K562 (cell line): ENCODE data around the gene TMEFF2. TPM values are rescaled to one million over a fixed set of nuclear protein-coding genes. Genes with fewer than 3 reads are reported as not detected.

Source experiments
- ATAC-seq: fragments of 200-7000 bp; cut with Tn5 transposase; 3 replicates; pipeline ENCODE4 v1.9.1; 2020; ENCODE audit warnings: moderate library complexity
- BruUV-seq: library from RNA; stranded (reverse); fragments of 400-500 nt; replicated peaks from 2 replicates; lab custom pipeline; 2021; lab: Mats Ljungman, UMichigan
- CTCF ChIA-PET: fragments of 300-600 bp; formaldehyde crosslinking; extraction: SDS; loops from one replicate; lab custom pipeline; 2021; ENCODE audit warnings: low intra/inter-chr PET ratio; lab: Yijun Ruan, JAX
- POLR2A ChIA-PET: fragments of 300-600, 350-650 bp; sonication (Branson Sonifier 250); formaldehyde crosslinking; extraction: SDS; loops from one replicate; lab custom pipeline; 2021; ENCODE audit warnings: antibody characterized with exemption, inconsistent platforms; lab: Yijun Ruan, JAX
- DNase-seq, 4 experiments: peaks; one replicate each; pipeline versions ENCODE4 v3.0.0 to v3.0.0-alpha.2; 2011 to 2018; ENCODE audit warnings: low spot score in 3 of 4, mixed read lengths in 3 of 4; ENCODE audit errors: extremely low read depth in 1 of 4
- FAIRE-seq: peaks from 2 replicates; lab custom pipeline; 2011; peaks lifted over from hg19 to GRCh38; lab: Jason Lieb, UNC
- H2AFZ ChIP-seq: 2 replicates; pipeline ENCODE4 v1.6.0; 2011; ENCODE audit warnings: low read depth, low read length, control low read depth, inconsistent platforms
- H3K27ac ChIP-seq: fragments of 200-600 bp; 3 replicates; pipeline ENCODE4 v1.8.0; 2011; ENCODE audit warnings: low read depth, mild to moderate bottlenecking, control low read depth, inconsistent platforms, low read length, moderate library complexity, mixed read lengths; ENCODE audit errors: extremely low read depth
- H3K27me3 ChIP-seq, 2 experiments: fragments of 300-600 bp in 1 of 2; 2 replicates in 1 of 2; 3 replicates in 1 of 2; pipeline versions ENCODE4 v1.6.0 to v1.8.0; 2011; ENCODE audit warnings: inconsistent platforms in 2 of 2, low read length in 2 of 2, mild to moderate bottlenecking in 1 of 2, mixed read lengths in 1 of 2, moderate library complexity in 1 of 2; ENCODE audit not compliant: control insufficient read depth in 2 of 2, insufficient read depth in 2 of 2
- H3K36me3 ChIP-seq: fragments of 300-600 bp; 3 replicates; pipeline ENCODE4 v1.8.0; 2011; ENCODE audit warnings: mild to moderate bottlenecking, low read length, inconsistent platforms; ENCODE audit not compliant: control insufficient read depth, insufficient read depth
- H3K4me1 ChIP-seq, 2 experiments: fragments of 200-600 bp in 1 of 2; replicated peaks in 1 of 2; 2 replicates in 1 of 2; 3 replicates in 1 of 2; pipeline versions ENCODE4 v1.5.1 to v1.8.0; 2011; ENCODE audit warnings: inconsistent platforms in 2 of 2, low read length in 2 of 2, mild to moderate bottlenecking in 1 of 2, mixed read lengths in 1 of 2, moderate library complexity in 1 of 2; ENCODE audit not compliant: control insufficient read depth in 2 of 2, insufficient read depth in 2 of 2
- H3K4me2 ChIP-seq: 2 replicates; pipeline ENCODE4 v1.6.1; 2011; ENCODE audit warnings: low read length, control low read depth, inconsistent platforms, mixed read lengths; ENCODE audit not compliant: insufficient read depth
- H3K4me3 ChIP-seq: fragments of 200-600 bp; sonication (generic), shearing (Covaris generic); 2 replicates; pipeline ENCODE4 v1.5.1; 2016; ENCODE audit warnings: control low read depth, inconsistent platforms
- H3K79me2 ChIP-seq: fragments of 200-600 bp; 3 replicates; pipeline ENCODE4 v1.8.0; 2011; ENCODE audit warnings: low read length, inconsistent platforms; ENCODE audit not compliant: control insufficient read depth, insufficient read depth
- H3K9ac ChIP-seq, 2 experiments: 2 replicates each; pipeline versions ENCODE4 v1.6.0 to v1.6.1; 2011; ENCODE audit warnings: low read depth in 2 of 2, low read length in 2 of 2, control low read depth in 1 of 2, inconsistent platforms in 1 of 2, mild to moderate bottlenecking in 1 of 2, mixed read lengths in 1 of 2; ENCODE audit not compliant: insufficient read depth in 1 of 2
- H3K9me1 ChIP-seq: one replicate; pipeline ENCODE4 v1.6.0; 2011; ENCODE audit warnings: inconsistent platforms, mild to moderate bottlenecking, low read length, moderate library complexity; ENCODE audit not compliant: control insufficient read depth, insufficient read depth
- H3K9me3 ChIP-seq: replicated peaks from 2 replicates; pipeline ENCODE4 v1.5.1; 2011; ENCODE audit warnings: low read depth, low read length, inconsistent platforms; ENCODE audit not compliant: control insufficient read depth, insufficient read depth
- H4K20me1 ChIP-seq: replicated peaks from 2 replicates; pipeline ENCODE4 v1.6.1; 2011; ENCODE audit warnings: low read length, inconsistent platforms, mixed read lengths; ENCODE audit not compliant: control insufficient read depth, insufficient read depth
- NCOR1 ChIP-seq: fragments of 450-650 bp; IDR thresholded peaks from 2 replicates; pipeline ENCODE4 v1.6.1; 2016; ENCODE audit warnings: mild to moderate bottlenecking, moderate library complexity
- PTRF ChIP-seq: fragments of 450-650 bp; IDR thresholded peaks from 2 replicates; pipeline ENCODE4 v1.6.1; 2016; ENCODE audit warnings: mild to moderate bottlenecking, missing genetic modification characterization, missing compliant biosample characterization
- SMAD3 ChIP-seq: fragments of 450-650 bp; formaldehyde crosslinking; conservative IDR thresholded peaks from 2 replicates; pipeline ENCODE4 v1.4.0; 2020; ENCODE audit warnings: mild to moderate bottlenecking
- TFAP4 ChIP-seq: sonication (generic); formaldehyde crosslinking; IDR thresholded peaks from 2 replicates; pipeline ENCODE4 v1.8.0; 2022; ENCODE audit warnings: missing genetic modification reagents, mild to moderate bottlenecking, moderate library complexity, borderline replicate concordance
- THRB ChIP-seq: fragments of 450-650 bp; formaldehyde crosslinking; conservative IDR thresholded peaks from 2 replicates; pipeline ENCODE4 v1.4.0; 2022; ENCODE audit warnings: mild to moderate bottlenecking, missing genetic modification characterization
- ZNF57 ChIP-seq: fragments of 450-650 bp; formaldehyde crosslinking; IDR thresholded peaks from 2 replicates; pipeline ENCODE4 v1.4.0; 2020; ENCODE audit warnings: mild to moderate bottlenecking, moderate library complexity
- WGBS: fragments of 100-300 bp; shearing (Covaris generic); methylation state at CpG from one replicate; pipeline ENCODE4 v1.1.6; 2016; ENCODE audit warnings: low coverage, mixed read lengths; ENCODE audit not compliant: insufficient coverage; ENCODE audit errors: missing lambda C conversion rate; 5-methylcytosine and 5-hydroxymethylcytosine counted together
- in situ Hi-C: fragments of 300-500 bp; cut with MboI; formaldehyde crosslinking; loops from 4 replicates; pipeline ENCODE4 v1.15.0; 2018; ENCODE audit warnings: inconsistent platforms, mixed read lengths
- intact Hi-C: fragments of 100-400 bp; cut with micrococcal nuclease; formaldehyde crosslinking; loops from 2 replicates; pipeline ENCODE4 v1.14.2; 2022
- polyA plus RNA-seq, 8 experiments: library from polyadenylated mRNA; depleted of rRNA in 4 of 8; stranded (reverse) in 5 of 8; unstranded in 3 of 8; fragments of >200 nt; fragmentation: Nextera tagmentation in 2 of 8; fragmentation: Illumina TruSeq in 1 of 8; extraction: Ambion mirVana in 2 of 8; extraction: Trizol in 1 of 8; gene quantifications; 2 replicates each; pipeline versions ENCODE4 v1.2.1 to v1.2.3, GENCODE V29; 2011 to 2014; ENCODE audit warnings: inconsistent platforms in 1 of 8, missing spikeins in 1 of 8
- total RNA-seq, 7 experiments: library from RNA; depleted of rRNA in 6 of 7; stranded (reverse); fragments of >200 nt in 6 of 7; fragmentation: Illumina TruSeq in 2 of 7; extraction: Trizol in 2 of 7; gene quantifications; 2 replicates each; pipeline versions ENCODE4 v1.2.1 to v1.2.3, GENCODE V29; 2011 to 2021; ENCODE audit warnings: low replicate concordance in 1 of 7

Gene TMEFF2
- total and polyA plus RNA-seq, 9 of the 15 experiments (the other 6 are each of a cell fraction or from before 2014, with no cell fraction given): 1.4 TPM; not detected in 8

GRCh38 chr2:191935247-191935646, 259.5 kb downstream of the TMEFF2 start:
- in situ Hi-C loops: no loop called here
- ATAC-seq: no peak
- Histone ChIP-seq H3K79me2 (no peaks in the 10 kb centered on the region), H3K9me1 (no peaks in the 10 kb centered on the region), H3K9me3 (no peaks in the 10 kb centered on the region), H3K4me1 (peaks cover 0 to 5% of the 10 kb centered on the region in 2 experiments; a peak in 3 of 5 replicates), H3K27ac (no peak overlapping the region)
- FAIRE-seq: no peak
- TF ChIP-seq NCOR1: no peak
- no peak for TF ChIP-seq PTRF (tag)
- no peak for TF ChIP-seq TFAP4 (CRISPR knock-in tag)
- TF ChIP-seq ZNF57: no peak
- TF ChIP-seq SMAD3: no peak
- TF ChIP-seq THRB (CRISPR knock-in tag): no peak
- TF ChIP-seq, all 486 proteins: peak for 0
- H3K4me3 ChIP-seq: no peak overlapping the region
- 65% methylated on average over 2 of the region's 3 CpGs for WGBS
- H3K4me2 ChIP-seq: no peak overlapping the region
- ChIA-PET CTCF (no interaction called here), POLR2A (no interaction called here)
- H3K27me3 ChIP-seq: no peaks in the 10 kb centered on the region
- no peak overlapping the region for H2AFZ ChIP-seq
- no TSS peak for BruUV-seq
- intact Hi-C loops: no loop called here
- H3K9ac ChIP-seq: no peak overlapping the region
- DNase-seq: no peak
- H3K36me3 ChIP-seq: no peaks in the 10 kb centered on the region
- H4K20me1 ChIP-seq: no peaks in the 10 kb centered on the region
